Keratinocyte (primary cell): ENCODE data around the gene BORCS8.

ENCODE experiments used
- CTCF ChIP-seq, 3 experiments: IDR thresholded peaks in 1 of 3; conservative IDR thresholded peaks in 1 of 3; optimal IDR thresholded peaks in 1 of 3; 2 replicates in 2 of 3; 3 replicates in 1 of 3; pipeline versions ENCODE3 to v1.5.1; 2011; ENCODE audit warnings: low read length in 3 of 3, mild to moderate bottlenecking in 3 of 3, moderate library complexity in 2 of 3, control low read depth in 1 of 3, inconsistent platforms in 1 of 3; ENCODE audit not compliant: insufficient read depth in 2 of 3; ENCODE audit errors: extremely low read depth in 1 of 3
- EZH2 ChIP-seq: IDR thresholded peaks from one replicate; pipeline ENCODE4 v1.6.1; 2012; ENCODE audit warnings: inconsistent platforms, mild to moderate bottlenecking, low read length, moderate library complexity

- no peak for TF ChIP-seq CTCF (optimal IDR thresholded peaks at IDR 0.05 in 1 of 3, IDR thresholded peaks at IDR 0.05 in 1 of 3, conservative IDR thresholded peaks at IDR 0.05 in 1 of 3; ENCODE audit: extremely low read depth in 1 of 3, insufficient read depth in 2 of 3, low read length in 3 of 3)
- no peak for TF ChIP-seq EZH2
Observed at GRCh38 chr19:19137556-19138108, 54.3 kb downstream of the BORCS8 start.
